Myometrial cell (primary cell): ENCODE data around the gene IFIH1. TPM values are rescaled to one million over a fixed set of nuclear protein-coding genes. Genes with fewer than 3 reads are reported as not detected.

Experiments used
- total RNA-seq: library from RNA; depleted of rRNA; stranded (reverse); fragments of >200 nt; gene quantifications from 2 replicates; pipeline ENCODE4 v1.2.3, GENCODE V29; 2015

The IFIH1 gene
- 2.9 and 5.7 TPM in 2 replicates for total RNA-seq

GRCh38 chr2:162318328-162319180, at the start of gene IFIH1:
TSS of gene IFIH1 (minus strand) at chr2:162318684. CDS start at chr2:162318307, 377 bp downstream.

GRCh38 chr2:162343824-162344616, 25.5 kb upstream of the IFIH1 start, which contains the start of gene GCA:
TSS of gene GCA (plus strand) at chr2:162344132. CDS start at chr2:162344249, 117 bp downstream.

DNA sequence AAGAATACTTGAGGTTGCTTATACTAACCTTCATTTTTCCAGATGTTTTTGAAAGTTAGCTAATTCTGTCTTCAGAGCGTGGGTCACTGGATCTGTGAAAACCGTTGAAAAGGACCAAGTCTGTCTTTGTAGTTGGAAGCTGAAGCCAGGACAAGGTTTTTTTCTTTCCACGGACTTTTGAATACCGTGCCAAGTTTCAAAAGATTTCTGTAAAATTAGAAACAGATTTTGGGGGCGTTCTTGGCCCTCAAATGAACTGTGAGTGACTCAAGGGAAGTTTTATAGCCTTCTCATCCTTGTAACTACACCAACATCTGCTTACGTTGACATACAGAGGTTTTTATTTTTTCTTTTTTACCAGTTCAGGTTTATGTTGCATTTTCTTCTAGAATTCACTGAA, 75.2 kb downstream of the IFIH1 start, which contains the start of gene FAP:
FAP (minus strand) TSS at position 152 of the 400 bp plus-strand sequence; CDS start at position 34, 118 bp downstream.

Other genes starting within 250 kb of the IFIH1 start
- 23.9 and 26.9 TPM in 2 replicates for gene DPP4, start 244.5 kb downstream of the IFIH1 start, total RNA-seq
- gene GCG, start 166.4 kb downstream of the IFIH1 start, total RNA-seq, result not detected in 2 replicates
- 72.6 and 84.9 TPM in 2 replicates for gene FAP, start 75.2 kb downstream of the IFIH1 start, total RNA-seq
- 3.7 and 8.9 TPM in 2 replicates for gene GCA, start 25.4 kb upstream of the IFIH1 start, total RNA-seq